K562 (cell line): Measurements from ENCODE around the gene ORAI2. TPM values are rescaled to one million over a fixed set of nuclear protein-coding genes. Genes with fewer than 3 reads are reported as not detected.

ENCODE experiments used
- CBX3 ChIP-seq, 2 experiments: IDR thresholded peaks; 1 replicate in 1 of 2; 2 replicates in 1 of 2; pipeline ENCODE4 v1.6.1; 2012; ENCODE audit warnings: inconsistent platforms in 2 of 2, low read length in 2 of 2, borderline replicate concordance in 1 of 2, control low read depth in 1 of 2
- CREM ChIP-seq: IDR thresholded peaks from 2 replicates; pipeline ENCODE4 v1.6.1; 2014; ENCODE audit warnings: antibody characterized with exemption, low read depth
- ERF ChIP-seq: fragments of 450-650 bp; formaldehyde crosslinking; IDR thresholded peaks from 2 replicates; pipeline ENCODE4 v1.4.0; 2020; ENCODE audit warnings: mild to moderate bottlenecking, mixed read lengths
- ETS1 ChIP-seq: conservative IDR thresholded peaks from 2 replicates; pipeline ENCODE4 v1.6.1; 2011; ENCODE audit warnings: low read depth, mild to moderate bottlenecking, low read length; ENCODE audit not compliant: control insufficient read depth
- POLR2AphosphoS2 ChIP-seq: IDR thresholded peaks from 2 replicates; pipeline ENCODE4 v1.6.1; 2012; ENCODE audit warnings: low read length, improper control_type of control experiment
- POLR2AphosphoS5 ChIP-seq: IDR thresholded peaks from 2 replicates; pipeline ENCODE4 v1.6.1; 2011; ENCODE audit warnings: mild to moderate bottlenecking, low read depth, low read length, moderate library complexity; ENCODE audit not compliant: control insufficient read depth, insufficient read depth
- RBM34 ChIP-seq: fragments of 200-400 bp; formaldehyde crosslinking; IDR thresholded peaks from 2 replicates; pipeline ENCODE4 v1.6.1; 2018; ENCODE audit warnings: low read length, borderline replicate concordance; ENCODE audit not compliant: insufficient read depth
- STAG1 ChIP-seq: sonication (generic); formaldehyde crosslinking; IDR thresholded peaks from 2 replicates; pipeline ENCODE4 v1.5.0; 2020; ENCODE audit warnings: missing genetic modification reagents, borderline replicate concordance
- SUPT5H ChIP-seq: fragments of 450-650 bp; IDR thresholded peaks from 2 replicates; pipeline ENCODE4 v1.6.1; 2016
- TCF3 ChIP-seq: sonication (generic); formaldehyde crosslinking; IDR thresholded peaks from 2 replicates; pipeline ENCODE4 v1.4.0; 2020; ENCODE audit warnings: mild to moderate bottlenecking, missing genetic modification reagents
- polyA plus RNA-seq, 8 experiments: library from polyadenylated mRNA; depleted of rRNA in 4 of 8; stranded (reverse) in 5 of 8; unstranded in 3 of 8; fragments of >200 nt; fragmentation: Nextera tagmentation in 2 of 8; fragmentation: Illumina TruSeq in 1 of 8; extraction: Ambion mirVana in 2 of 8; extraction: Trizol in 1 of 8; gene quantifications; 2 replicates each; pipeline versions ENCODE4 v1.2.1 to v1.2.3, GENCODE V29; 2011 to 2014; ENCODE audit warnings: inconsistent platforms in 1 of 8, missing spikeins in 1 of 8
- total RNA-seq, 7 experiments: library from RNA; depleted of rRNA in 6 of 7; stranded (reverse); fragments of >200 nt in 6 of 7; fragmentation: Illumina TruSeq in 2 of 7; extraction: Trizol in 2 of 7; gene quantifications; 2 replicates each; pipeline versions ENCODE4 v1.2.1 to v1.2.3, GENCODE V29; 2011 to 2021; ENCODE audit warnings: low replicate concordance in 1 of 7

The ORAI2 gene
- total and polyA plus RNA-seq, 9 of the 15 experiments (the other 6 are each of a cell fraction or from before 2014, with no cell fraction given) = 1.1 to 27.7 (median 9.2) TPM

- TF ChIP-seq STAG1 (CRISPR knock-in tag) (no peak), CBX3 (IDR thresholded peaks at IDR 0.05; ENCODE audit: borderline replicate concordance in 1 of 2, low read length in 2 of 2) (peak in 1 of 2 experiments; percentile 15; a peak in 1 of 3 replicates), TCF3 (CRISPR knock-in tag) (peak; percentile 31; the same call in 1 of the 2 replicates), POLR2AphosphoS2 (0 out of 2 replicates have a peak, but pooled peaks have one; percentile 33), CREM (peak; percentile 83), RBM34 (no peak), SUPT5H (peak; percentile 58), ERF (0 out of 2 replicates have a peak, but pooled peaks have one; percentile 12), ETS1 (0 out of 2 replicates have a peak, but pooled peaks have one; percentile 23), POLR2AphosphoS5 (peak; percentile 42; the same call in 1 of the 2 replicates)
Observed at GRCh38 chr7:102472126-102473041, 39.0 kb downstream of the ORAI2 start (continued).
